K562 treated with DMSO at 1 percent for 12 hours (cell line): ENCODE measurements around the gene MIEN1. TPM values are rescaled to one million over a fixed set of nuclear protein-coding genes. Genes with fewer than 3 reads are reported as not detected.

ENCODE experiments used
- total RNA-seq: library from RNA; unstranded; fragments of 300-600 nt; gene quantifications from 2 replicates; pipeline ENCODE4 v1.2.3, GENCODE V29; 2022; ENCODE audit not compliant: insufficient read depth

Gene MIEN1
- total RNA-seq, result 97.0 and 128 TPM in 2 replicates

GRCh38 chr17:39730095-39730921 is at the start of gene MIEN1:
TSS of gene MIEN1 (minus strand) at chr17:39730532. CDS start at chr17:39730495, 37 bp downstream.

GRCh38 chr17:39737760-39738567 is 7.6 kb upstream of the MIEN1 start, which contains the start of gene GRB7:
TSS of gene GRB7 (plus strand) at chr17:39737938. CDS start at chr17:39742302, 4,364 bp downstream.

GRCh38 chr17:39699818-39700147 is 30.5 kb downstream of the MIEN1 start, which contains the start of gene ERBB2:
TSS of gene ERBB2 (plus strand) at chr17:39700064. CDS start at chr17:39700239, 175 bp downstream.

GRCh38 chr17:39687546-39688474 is 42.5 kb downstream of the MIEN1 start, which contains the start of gene PGAP3:
TSS of gene PGAP3 (minus strand) at chr17:39688057. CDS start at chr17:39688014, 43 bp downstream.

Other genes starting within 250 kb of the MIEN1 start
- not detected in 2 replicates for gene NEUROD2, start 122.6 kb downstream of the MIEN1 start, total RNA-seq
- not detected in 2 replicates for gene PPP1R1B, start 103.6 kb downstream of the MIEN1 start, total RNA-seq
- 89.5 and 118 TPM in 2 replicates for gene STARD3, start 93.4 kb downstream of the MIEN1 start, total RNA-seq
- gene TCAP, start 65.2 kb downstream of the MIEN1 start, total RNA-seq, result 3.7 and 4.9 TPM in 2 replicates
- 4.2 and 5.4 TPM in 2 replicates for gene PNMT, start 62.1 kb downstream of the MIEN1 start, total RNA-seq
- gene PGAP3, start 42.5 kb downstream of the MIEN1 start, total RNA-seq, result 7.0 and 15.8 TPM in 2 replicates
- 2.6 and 6.4 TPM in 2 replicates for gene ERBB2, start 30.5 kb downstream of the MIEN1 start, total RNA-seq
- 5.5 and 7.7 TPM in 2 replicates for gene GRB7, start 7.4 kb upstream of the MIEN1 start, total RNA-seq
- gene IKZF3, start 133.8 kb upstream of the MIEN1 start, total RNA-seq, result 0.47 TPM in 1 of 2 replicates, not detected in the other
- gene ZPBP2, start 137.7 kb upstream of the MIEN1 start, total RNA-seq, result not detected in 2 replicates
- gene GSDMB, start 188.1 kb upstream of the MIEN1 start, total RNA-seq, result 4.8 and 13.7 TPM in 2 replicates
- 20.5 and 42.5 TPM in 2 replicates for gene ORMDL3, start 197.1 kb upstream of the MIEN1 start, total RNA-seq
- not detected in 2 replicates for gene LRRC3C, start 197.2 kb upstream of the MIEN1 start, total RNA-seq
- not detected in 2 replicates for gene GSDMA, start 232.5 kb upstream of the MIEN1 start, total RNA-seq